H9 (cell line): ENCODE measurements around the gene KCNQ2. TPM values are rescaled to one million over a fixed set of nuclear protein-coding genes. Genes with fewer than 3 reads are reported as not detected.

Experiments
- DNase-seq: peaks from one replicate; pipeline ENCODE4 v3.0.0-alpha.2; 2017
- H2AFZ ChIP-seq: one replicate; pipeline ENCODE4 v1.6.1; 2013; ENCODE audit warnings: mild to moderate bottlenecking, low read length, control low read depth, moderate library complexity
- H2AK5ac ChIP-seq: 2 replicates; pipeline ENCODE4 v1.6.1; 2013; ENCODE audit warnings: low read length, control low read depth, mixed read lengths; ENCODE audit not compliant: insufficient read length
- H2BK120ac ChIP-seq: one replicate; pipeline ENCODE4 v1.6.1; 2013; ENCODE audit warnings: low read depth, mild to moderate bottlenecking, low read length, control low read depth, inconsistent platforms; ENCODE audit not compliant: poor library complexity, severe bottlenecking
- H2BK12ac ChIP-seq: 2 replicates; pipeline ENCODE4 v1.6.1; 2013; ENCODE audit warnings: low read length, control low read depth, mixed read lengths, low read depth; ENCODE audit not compliant: insufficient read length
- H2BK15ac ChIP-seq: 2 replicates; pipeline ENCODE4 v1.6.1; 2013; ENCODE audit warnings: low read depth, low read length, control low read depth
- H2BK20ac ChIP-seq: one replicate; pipeline ENCODE4 v1.6.1; 2013; ENCODE audit warnings: low read depth, mild to moderate bottlenecking, low read length, control low read depth, inconsistent platforms; ENCODE audit not compliant: poor library complexity, severe bottlenecking
- H2BK5ac ChIP-seq: 2 replicates; pipeline ENCODE4 v1.6.1; 2013; ENCODE audit warnings: low read length, control low read depth, mixed read lengths; ENCODE audit not compliant: insufficient read length
- H3K14ac ChIP-seq: 2 replicates; pipeline ENCODE4 v1.6.1; 2013; ENCODE audit warnings: low read length, control low read depth; ENCODE audit not compliant: insufficient read depth
- H3K18ac ChIP-seq: 2 replicates; pipeline ENCODE4 v1.6.1; 2013; ENCODE audit warnings: low read depth, mild to moderate bottlenecking, mixed read lengths, low read length, control low read depth; ENCODE audit not compliant: insufficient read length
- H3K23ac ChIP-seq: 2 replicates; pipeline ENCODE4 v1.6.1; 2013; ENCODE audit warnings: low read length, control low read depth, mixed read lengths, low read depth; ENCODE audit not compliant: insufficient read length
- H3K23me2 ChIP-seq: 2 replicates; pipeline ENCODE4 v1.6.1; 2013; ENCODE audit warnings: low read depth, mild to moderate bottlenecking, mixed read lengths, low read length, control low read depth; ENCODE audit not compliant: insufficient read length, poor library complexity, severe bottlenecking
- H3K27ac ChIP-seq: 2 replicates; pipeline ENCODE4 v1.5.1; 2013; ENCODE audit warnings: low read length, control low read depth, mixed read lengths, low read depth; ENCODE audit not compliant: insufficient read length
- H3K27me3 ChIP-seq: 2 replicates; pipeline ENCODE4 v1.6.1; 2013; ENCODE audit warnings: low read length, control low read depth, inconsistent platforms; ENCODE audit not compliant: insufficient read depth
- H3K4ac ChIP-seq: 2 replicates; pipeline ENCODE4 v1.6.1; 2013; ENCODE audit warnings: low read depth, mild to moderate bottlenecking, control low read depth, inconsistent platforms, low read length, moderate library complexity
- H3K4me1 ChIP-seq: 2 replicates; pipeline ENCODE4 v1.6.1; 2013; ENCODE audit warnings: low read length, control low read depth, inconsistent platforms; ENCODE audit not compliant: insufficient read depth
- H3K4me2 ChIP-seq: 2 replicates; pipeline ENCODE4 v1.6.1; 2013; ENCODE audit warnings: low read length, control low read depth, mixed read lengths; ENCODE audit not compliant: insufficient read length, insufficient read depth
- H3K56ac ChIP-seq: 2 replicates; pipeline ENCODE4 v1.6.1; 2013; ENCODE audit warnings: low read depth, mild to moderate bottlenecking, mixed read lengths, low read length, control low read depth; ENCODE audit not compliant: insufficient read length
- H3K79me1 ChIP-seq: 2 replicates; pipeline ENCODE4 v1.6.1; 2013; ENCODE audit warnings: low read depth, mild to moderate bottlenecking, moderate library complexity, low read length, control low read depth, inconsistent platforms; ENCODE audit not compliant: insufficient read depth, poor library complexity, severe bottlenecking
- H3K79me2 ChIP-seq: 2 replicates; pipeline ENCODE4 v1.6.1; 2013; ENCODE audit warnings: low read length, control low read depth, inconsistent platforms; ENCODE audit not compliant: insufficient read depth
- H3K9ac ChIP-seq: 2 replicates; pipeline ENCODE4 v1.6.1; 2013; ENCODE audit warnings: low read length, control low read depth, mixed read lengths; ENCODE audit not compliant: insufficient read length; ENCODE audit errors: extremely low read depth
- H3K9me3 ChIP-seq: one replicate; pipeline ENCODE4 v1.6.1; 2013; ENCODE audit warnings: low read depth, low read length, inconsistent platforms; ENCODE audit not compliant: control insufficient read depth
- H3T11ph ChIP-seq: one replicate; pipeline ENCODE4 v1.6.1; 2013; ENCODE audit warnings: mild to moderate bottlenecking, low read length, control low read depth, inconsistent platforms
- H4K20me1 ChIP-seq: one replicate; pipeline ENCODE4 v1.6.1; 2013; ENCODE audit not compliant: control insufficient read depth, insufficient read length, insufficient read depth
- H4K5ac ChIP-seq: 2 replicates; pipeline ENCODE4 v1.6.1; 2013; ENCODE audit warnings: low read depth, mild to moderate bottlenecking, mixed read lengths, low read length, control low read depth; ENCODE audit not compliant: insufficient read length
- H4K8ac ChIP-seq: replicated peaks from 2 replicates; pipeline ENCODE4 v1.6.1; 2013; ENCODE audit warnings: low read length, control low read depth, mixed read lengths, low read depth; ENCODE audit not compliant: insufficient read length
- H4K91ac ChIP-seq: 2 replicates; pipeline ENCODE4 v1.6.1; 2013; ENCODE audit warnings: low read depth, mild to moderate bottlenecking, moderate library complexity, mixed read lengths, low read length, control low read depth; ENCODE audit not compliant: insufficient read length
- H3K27ac Mint-ChIP-seq, 3 experiments: 2 replicates in 2 of 3; 3 replicates in 1 of 3; pipeline ENCODE4 v1.8.0; 2020 to 2021; ENCODE audit warnings: mixed read lengths in 3 of 3, mild to moderate bottlenecking in 1 of 3, moderate library complexity in 1 of 3
- H3K27me3 Mint-ChIP-seq: 2 replicates; pipeline ENCODE4 v1.8.0; 2021; ENCODE audit warnings: low read depth, mild to moderate bottlenecking, moderate library complexity, mixed read lengths
- H3K36me3 Mint-ChIP-seq, 3 experiments: 2 replicates in 2 of 3; 3 replicates in 1 of 3; pipeline ENCODE4 v1.8.0; 2020 to 2021; ENCODE audit warnings: low read depth in 3 of 3, mixed read lengths in 3 of 3; ENCODE audit not compliant: insufficient read depth in 1 of 3
- H3K4me1 Mint-ChIP-seq, 2 experiments: 2 replicates each; pipeline ENCODE4 v1.8.0; 2020; ENCODE audit warnings: mixed read lengths in 2 of 2
- H3K4me3 Mint-ChIP-seq, 2 experiments: 2 replicates in 1 of 2; 3 replicates in 1 of 2; pipeline ENCODE4 v1.8.0; 2020 to 2021; ENCODE audit warnings: mild to moderate bottlenecking in 2 of 2, mixed read lengths in 2 of 2, moderate library complexity in 1 of 2
- H3K9me3 Mint-ChIP-seq, 2 experiments: 2 replicates in 1 of 2; 3 replicates in 1 of 2; pipeline ENCODE4 v1.8.0; 2020; ENCODE audit warnings: mild to moderate bottlenecking in 2 of 2, mixed read lengths in 2 of 2, moderate library complexity in 1 of 2
- WGBS: extraction: QIAGEN DNeasy Blood & Tissue Kit; methylation state at CpG from one replicate; pipeline ENCODE4 v1.1.7; 2013; ENCODE audit warnings: missing lambda C conversion rate, low lambda C conversion rate, mixed read lengths; ENCODE audit not compliant: insufficient read length; ENCODE audit errors: extremely low coverage; 5-methylcytosine and 5-hydroxymethylcytosine counted together
- total RNA-seq: library from RNA; stranded (reverse); gene quantifications from 2 replicates; pipeline ENCODE4 v1.2.1, GENCODE V29; 2021
- TF ChIP-seq, protein P1 (sequence below): fragments of 200-600 bp; sonication (generic); conservative IDR thresholded peaks from 3 replicates; pipeline ENCODE4 v1.8.0; 2021; ENCODE audit warnings: antibody characterized with exemption, mild to moderate bottlenecking

KCNQ2 gene
- total RNA-seq, 1 experiment from 2014 or later, result 69.2 TPM

- DNase-seq, result peak; percentile 31
- TF ChIP-seq, protein P1, sequence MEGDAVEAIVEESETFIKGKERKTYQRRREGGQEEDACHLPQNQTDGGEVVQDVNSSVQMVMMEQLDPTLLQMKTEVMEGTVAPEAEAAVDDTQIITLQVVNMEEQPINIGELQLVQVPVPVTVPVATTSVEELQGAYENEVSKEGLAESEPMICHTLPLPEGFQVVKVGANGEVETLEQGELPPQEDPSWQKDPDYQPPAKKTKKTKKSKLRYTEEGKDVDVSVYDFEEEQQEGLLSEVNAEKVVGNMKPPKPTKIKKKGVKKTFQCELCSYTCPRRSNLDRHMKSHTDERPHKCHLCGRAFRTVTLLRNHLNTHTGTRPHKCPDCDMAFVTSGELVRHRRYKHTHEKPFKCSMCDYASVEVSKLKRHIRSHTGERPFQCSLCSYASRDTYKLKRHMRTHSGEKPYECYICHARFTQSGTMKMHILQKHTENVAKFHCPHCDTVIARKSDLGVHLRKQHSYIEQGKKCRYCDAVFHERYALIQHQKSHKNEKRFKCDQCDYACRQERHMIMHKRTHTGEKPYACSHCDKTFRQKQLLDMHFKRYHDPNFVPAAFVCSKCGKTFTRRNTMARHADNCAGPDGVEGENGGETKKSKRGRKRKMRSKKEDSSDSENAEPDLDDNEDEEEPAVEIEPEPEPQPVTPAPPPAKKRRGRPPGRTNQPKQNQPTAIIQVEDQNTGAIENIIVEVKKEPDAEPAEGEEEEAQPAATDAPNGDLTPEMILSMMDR, result 0 out of 3 replicates have a peak, but pooled peaks have one; percentile 12
Observed at GRCh38 chr20:63498960-63499337, 26.5 kb upstream of the KCNQ2 start, which contains the start of gene EEF1A2. TSS of gene EEF1A2 (minus strand) at chr20:63499083. CDS start at chr20:63497763, 1,320 bp downstream.

More at GRCh38 chr20:63498960-63499337, 26.5 kb upstream of the KCNQ2 start, which contains the start of gene EEF1A2:
- Mint-ChIP-seq H3K36me3 (peaks cover 0 to 6% (median 0%) of the 10 kb centered on the region in 3 experiments; a peak in 1 of 7 replicates), H3K4me1 (peaks cover 4 to 10% of the 10 kb centered on the region in 2 experiments; a peak in 3 of 4 replicates), H3K27ac (no peak within 1 kb of the TSS), H3K9me3 (no peaks in the 10 kb centered on the region), H3K27me3 (peaks cover 52% of the 10 kb centered on the region), H3K4me3 (peak within 1 kb of the TSS; percentile 47 to 76)
- Histone ChIP-seq H3T11ph (no peak within 1 kb of the TSS), H3K27me3 (peaks cover 4% of the 10 kb centered on the region; the same call in 1 of the 2 replicates), H4K20me1 (peaks cover 2% of the 10 kb centered on the region), H2BK15ac (no peak within 1 kb of the TSS), H3K4me2 (peak within 1 kb of the TSS; percentile 34), H3K79me2 (no peaks in the 10 kb centered on the region), H4K8ac (no peak within 1 kb of the TSS), H2BK20ac (no peak within 1 kb of the TSS), H2BK12ac (no peak within 1 kb of the TSS), H3K18ac (no peak within 1 kb of the TSS), H3K23ac (no peak within 1 kb of the TSS), H3K27ac (no peak within 1 kb of the TSS), H3K4me1 (no peaks in the 10 kb centered on the region), H2BK120ac (no peak within 1 kb of the TSS), H3K9ac (no peak within 1 kb of the TSS), H3K14ac (no peak within 1 kb of the TSS), H3K79me1 (no peaks in the 10 kb centered on the region), H3K9me3 (no peaks in the 10 kb centered on the region), H2BK5ac (no peak within 1 kb of the TSS), H4K91ac (no peak within 1 kb of the TSS), H2AFZ (no peak within 1 kb of the TSS), H2AK5ac (no peak within 1 kb of the TSS), H3K4ac (no peak within 1 kb of the TSS), H3K56ac (no peak within 1 kb of the TSS), H4K5ac (no peak within 1 kb of the TSS), H3K23me2 (peaks cover 5% of the 10 kb centered on the region)
- WGBS, result no CpG with 5 or more reads among the region's 58 CpGs
